Bone marrow (tissue), 2 donors: ENCODE measurements around the gene CLCNKA.

Experiments used
- DNase-seq, 2 donors: peaks; one replicate each; lab custom pipeline; 2025; lab: John Stamatoyannopoulos, UW

Gene CLCNKA

DNA sequence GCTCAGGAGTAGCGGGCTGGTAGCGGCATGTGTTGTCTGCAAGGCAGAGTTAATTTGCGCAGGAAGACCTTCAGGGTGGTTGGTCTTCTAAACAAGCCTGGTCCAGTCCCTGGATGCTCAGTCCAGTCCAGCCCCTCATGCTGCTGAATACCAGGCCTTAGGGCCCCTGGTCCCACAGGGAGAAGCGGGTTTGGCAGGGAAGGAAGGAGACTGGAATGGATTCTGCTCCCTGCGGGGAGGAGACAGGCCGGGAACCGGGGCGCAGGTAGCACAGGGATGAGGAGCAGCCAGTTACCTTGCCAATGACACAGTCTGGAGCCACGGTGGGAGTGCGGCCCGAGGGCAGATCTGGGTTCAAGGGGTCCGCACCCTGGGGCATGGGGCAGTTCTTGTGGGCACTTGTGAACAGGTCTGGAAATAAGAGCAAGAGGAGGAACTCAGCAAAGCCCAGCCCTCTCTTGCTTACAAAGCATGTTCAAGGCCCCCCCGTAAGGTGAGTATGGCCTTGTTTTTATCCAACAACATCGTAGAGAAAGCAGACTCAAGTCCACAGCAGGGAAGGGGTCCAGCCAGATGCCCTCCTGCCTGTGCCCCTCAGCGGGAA lies 41.5 kb downstream of the CLCNKA start:
- DNase-seq: no peak

DNA sequence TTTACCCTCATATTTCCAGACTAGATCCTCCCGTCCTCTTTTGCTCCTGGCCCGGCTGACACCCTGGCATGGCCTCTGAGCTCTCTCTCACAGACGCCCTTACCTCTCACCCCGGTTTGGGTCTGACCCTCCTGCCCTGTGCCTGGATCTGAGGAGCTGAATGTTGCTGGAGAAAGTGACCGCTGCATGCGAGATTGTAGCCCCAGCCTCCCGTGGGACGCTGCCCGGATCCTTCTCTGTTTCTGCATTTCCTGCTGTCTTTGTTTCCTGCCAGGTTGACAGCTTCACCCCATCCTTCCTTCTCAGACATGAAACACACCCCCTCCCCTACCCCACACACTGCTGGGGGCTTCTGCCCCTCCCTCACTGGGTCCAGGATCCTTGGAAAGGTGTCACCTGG lies 42.1 kb downstream of the CLCNKA start:
- DNase-seq: no peak

DNA sequence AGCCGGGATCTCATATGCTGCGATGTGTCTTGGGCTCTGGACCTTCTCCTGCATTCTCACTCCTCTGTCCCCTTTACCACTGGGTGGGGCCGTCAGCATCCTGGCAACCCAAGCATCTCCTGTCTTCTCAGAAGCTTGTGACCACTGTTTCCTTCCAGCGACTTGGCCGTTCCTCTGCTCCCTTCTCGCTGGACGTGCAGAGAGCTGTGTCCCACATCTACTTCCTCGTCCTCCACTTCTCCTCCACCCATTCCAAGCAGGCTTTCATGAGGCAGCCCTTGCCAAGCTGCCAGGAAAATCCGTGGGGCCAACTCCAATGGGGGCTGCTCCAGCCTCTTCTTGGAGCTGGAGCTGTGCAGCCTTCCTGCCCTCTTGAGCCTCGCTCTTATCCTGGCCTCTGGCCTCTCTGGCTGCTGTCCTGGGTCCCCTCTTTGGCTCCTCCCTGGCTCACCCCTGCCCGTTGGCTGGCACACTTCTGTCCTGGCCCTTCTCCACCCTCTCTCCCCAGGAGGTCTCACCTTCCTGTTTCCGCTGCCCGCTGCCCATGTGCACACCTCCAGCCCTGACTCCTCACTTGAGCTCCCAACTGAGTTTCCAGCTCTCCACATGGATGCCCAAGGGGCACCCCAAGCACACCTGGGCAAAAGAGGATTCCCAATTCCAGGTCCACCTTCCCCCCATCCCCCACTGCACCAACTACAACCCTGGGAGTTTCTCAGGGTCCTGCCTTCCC lies 42.9 kb downstream of the CLCNKA start:
- no peak for DNase-seq

DNA sequence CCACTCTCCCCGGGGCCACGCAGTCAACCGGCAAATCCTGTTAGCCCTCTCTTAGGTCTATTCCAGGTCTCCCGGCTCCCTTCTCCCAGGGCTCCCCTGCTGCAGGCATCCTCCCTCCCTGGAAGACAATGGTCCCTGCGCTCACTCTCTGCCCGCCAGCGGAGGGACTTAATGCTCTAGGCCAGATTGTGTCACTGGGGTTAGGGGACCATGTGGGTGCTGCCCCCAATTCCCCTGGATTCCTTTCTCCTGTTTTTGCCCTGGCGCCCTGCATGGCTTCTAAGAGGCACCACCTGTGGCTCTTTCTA lies 43.4 kb downstream of the CLCNKA start:
- no peak for DNase-seq

DNA sequence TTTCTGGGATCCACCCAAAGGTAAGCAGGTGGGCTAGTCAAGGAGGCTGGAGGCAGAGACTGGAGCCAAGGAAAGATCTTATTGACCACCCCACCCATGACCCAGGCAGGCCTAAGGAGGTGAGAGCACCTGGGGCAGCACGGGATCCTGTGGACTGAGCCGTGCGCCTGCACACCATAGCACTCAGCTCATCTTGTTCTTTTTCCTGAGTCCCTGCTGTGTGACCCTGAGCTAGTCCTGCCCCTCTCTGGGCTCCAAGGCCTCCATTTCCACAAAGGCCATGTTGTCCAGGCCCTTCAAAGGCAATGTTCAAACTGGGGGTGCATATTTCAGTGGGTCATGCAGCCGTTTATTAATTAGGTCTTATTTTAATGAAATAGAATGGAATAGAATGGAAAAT lies 44.4 kb downstream of the CLCNKA start:
- DNase-seq: no peak

DNA sequence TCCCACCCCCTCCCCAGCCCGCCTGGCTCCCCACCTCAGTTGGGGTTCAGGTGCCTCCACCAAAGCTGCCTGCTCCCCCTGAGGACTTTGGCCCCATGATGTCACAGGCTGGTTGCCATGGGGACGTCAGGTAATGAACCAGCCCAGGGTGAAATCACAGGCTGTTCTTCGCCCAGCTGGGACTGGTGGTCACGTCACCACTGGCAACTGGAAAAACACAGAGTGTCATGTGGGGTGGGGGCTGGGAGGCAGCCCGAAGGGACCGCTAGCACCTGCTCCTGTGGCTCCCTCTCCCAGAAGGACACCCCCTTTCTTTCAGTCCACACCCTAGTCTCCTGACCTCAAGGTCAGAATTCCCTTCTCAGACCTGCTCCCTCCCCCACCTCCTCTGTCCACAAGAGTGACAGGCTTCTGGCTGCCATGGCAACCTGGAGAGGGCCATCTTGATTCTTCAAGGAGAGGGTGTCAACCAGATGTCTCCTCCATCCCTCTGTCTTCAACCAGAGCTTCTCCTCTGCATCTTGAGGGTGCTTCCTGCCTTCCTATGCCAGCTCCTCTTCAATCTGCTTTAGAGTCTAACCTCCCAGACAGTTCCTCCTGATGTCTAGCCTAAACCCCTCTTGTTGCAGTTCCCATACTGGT lies 45.4 kb downstream of the CLCNKA start:
- DNase-seq: no peak

DNA sequence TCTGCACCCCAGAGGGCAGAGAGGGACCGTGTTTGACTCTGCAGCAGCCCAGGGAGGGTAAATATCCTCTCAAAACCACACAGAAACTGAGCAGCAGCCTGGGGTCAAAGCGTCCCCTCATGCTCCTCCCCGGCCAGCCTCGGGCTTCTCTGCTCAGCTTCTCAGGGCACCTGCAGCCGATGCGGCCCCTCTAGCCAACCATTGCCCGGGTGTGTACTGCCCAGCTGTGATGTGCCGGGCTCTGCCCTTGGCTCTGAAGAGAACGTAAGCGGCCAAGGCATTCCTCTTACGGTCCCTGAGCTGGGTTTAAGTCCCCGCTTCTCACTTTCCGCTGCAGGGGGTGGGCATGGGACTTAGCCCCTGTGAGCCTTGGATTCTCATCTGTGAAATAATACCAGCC lies 46.1 kb downstream of the CLCNKA start:
- DNase-seq: no peak

DNA sequence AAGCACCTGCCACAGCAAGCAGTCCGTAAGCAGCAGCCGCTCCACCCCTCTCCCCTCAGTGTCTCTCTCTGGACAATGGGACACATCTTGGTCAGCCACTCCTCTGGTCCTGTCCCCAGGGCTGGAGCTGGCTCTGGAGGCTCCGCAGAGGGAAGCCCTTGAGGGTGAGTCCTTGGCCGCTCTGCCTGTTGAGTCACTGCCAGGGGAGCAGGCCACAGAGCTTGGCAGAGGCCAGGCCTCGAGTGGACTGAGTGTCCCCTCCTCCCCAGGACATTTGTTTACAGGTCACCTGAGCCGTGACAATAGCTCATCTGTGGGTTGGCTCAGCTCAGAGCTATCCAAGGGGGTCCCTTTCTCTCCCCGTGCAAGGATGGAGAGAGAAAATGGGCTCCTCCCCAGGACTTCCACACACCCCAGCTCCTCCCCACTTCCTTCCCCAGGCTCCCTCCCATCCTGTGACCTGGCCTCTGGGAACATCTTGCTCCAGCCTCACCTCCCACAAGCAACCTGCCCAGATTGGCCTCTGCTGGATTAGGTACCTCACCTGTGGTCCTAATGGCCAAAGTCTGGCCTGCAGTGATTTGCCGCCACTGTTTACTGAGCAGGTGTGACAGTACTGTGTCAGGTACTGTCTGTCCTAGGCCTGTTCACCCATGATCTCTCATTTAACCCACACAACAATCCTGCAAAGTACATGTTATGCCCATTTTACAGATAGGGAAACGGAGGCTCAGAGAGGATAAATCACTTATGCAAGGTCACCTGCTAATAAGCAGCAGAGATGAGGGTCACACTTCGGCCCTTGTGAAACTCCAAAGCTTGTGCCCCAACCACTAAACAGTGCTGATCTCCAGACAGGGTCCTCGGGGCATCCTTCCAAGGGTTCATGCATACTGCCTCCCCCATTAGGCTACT lies 46.8 kb downstream of the CLCNKA start:
- DNase-seq: no peak

DNA sequence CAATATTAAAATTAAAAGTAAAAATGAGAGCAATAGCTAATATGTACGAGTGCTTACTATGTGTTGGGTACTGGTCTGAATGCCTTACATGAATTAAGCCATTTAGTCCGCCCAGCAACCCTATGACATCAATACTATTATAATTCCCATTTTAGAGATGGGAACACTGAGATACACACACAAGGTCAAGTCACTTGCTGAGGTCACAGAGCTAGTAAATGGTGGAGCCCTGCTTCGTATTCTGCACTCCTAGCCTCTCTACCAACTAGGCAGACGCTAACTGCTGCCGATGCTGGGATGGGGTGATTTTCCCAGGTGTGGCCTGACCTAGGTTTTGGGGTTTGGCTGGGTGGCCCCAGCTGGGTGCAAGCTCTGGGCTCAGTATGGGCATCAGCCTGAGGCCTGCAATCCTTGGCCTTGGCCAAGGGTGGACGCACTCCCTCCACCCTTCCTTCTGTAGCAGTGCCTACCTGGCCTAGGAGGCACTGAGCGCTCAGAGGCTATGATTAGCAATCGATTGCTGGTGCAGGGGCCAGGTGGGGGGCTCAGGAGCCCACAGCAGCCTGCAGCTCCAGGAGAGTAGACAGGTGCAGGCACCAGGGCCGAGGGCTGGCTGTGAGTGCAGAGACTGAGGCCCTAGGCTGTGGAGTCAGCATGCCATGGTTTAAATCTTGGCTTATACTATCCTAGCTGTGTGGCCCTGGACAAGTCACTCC lies 49.0 kb downstream of the CLCNKA start:
- no peak for DNase-seq

DNA sequence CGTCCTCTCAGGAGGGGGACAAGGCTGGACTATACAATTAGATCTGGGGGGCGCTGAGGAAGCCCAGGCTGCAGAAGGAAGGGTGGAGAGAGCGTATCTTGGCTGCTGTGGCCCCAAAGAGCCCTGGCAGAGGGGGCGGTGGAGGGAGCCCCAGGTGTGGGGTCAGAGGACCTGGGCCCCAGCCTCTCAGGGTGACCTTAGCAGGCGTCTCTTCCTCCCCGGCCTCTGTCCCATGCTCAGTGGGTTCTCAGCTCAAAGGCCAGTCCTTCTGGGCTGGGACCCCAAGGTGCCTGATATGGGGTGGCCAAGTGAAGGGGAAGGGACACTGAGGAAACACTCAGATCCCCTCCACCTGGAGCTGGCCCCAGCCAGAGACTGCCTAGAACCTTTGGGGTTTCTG lies 49.8 kb downstream of the CLCNKA start:
- no peak for DNase-seq

DNA sequence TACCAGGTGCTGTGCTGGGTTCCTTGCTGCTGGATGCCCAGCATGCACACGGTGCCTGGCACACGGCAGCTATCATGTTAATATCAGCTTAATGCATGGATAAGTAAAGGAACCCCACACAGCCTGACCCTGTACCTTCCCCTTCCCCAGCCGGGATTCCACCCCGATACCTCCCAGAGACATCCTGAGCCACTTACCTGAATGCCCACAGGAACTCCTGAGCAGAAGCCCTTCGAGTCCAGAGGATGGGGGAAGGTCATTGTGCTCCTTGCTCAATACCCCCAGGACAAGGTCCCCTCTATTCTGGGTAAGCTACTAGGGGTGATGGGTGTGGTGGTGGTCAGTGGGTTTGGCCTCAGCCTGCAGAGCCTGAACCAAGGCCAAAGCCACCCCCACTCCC lies 50.3 kb downstream of the CLCNKA start:
- DNase-seq: no peak

DNA sequence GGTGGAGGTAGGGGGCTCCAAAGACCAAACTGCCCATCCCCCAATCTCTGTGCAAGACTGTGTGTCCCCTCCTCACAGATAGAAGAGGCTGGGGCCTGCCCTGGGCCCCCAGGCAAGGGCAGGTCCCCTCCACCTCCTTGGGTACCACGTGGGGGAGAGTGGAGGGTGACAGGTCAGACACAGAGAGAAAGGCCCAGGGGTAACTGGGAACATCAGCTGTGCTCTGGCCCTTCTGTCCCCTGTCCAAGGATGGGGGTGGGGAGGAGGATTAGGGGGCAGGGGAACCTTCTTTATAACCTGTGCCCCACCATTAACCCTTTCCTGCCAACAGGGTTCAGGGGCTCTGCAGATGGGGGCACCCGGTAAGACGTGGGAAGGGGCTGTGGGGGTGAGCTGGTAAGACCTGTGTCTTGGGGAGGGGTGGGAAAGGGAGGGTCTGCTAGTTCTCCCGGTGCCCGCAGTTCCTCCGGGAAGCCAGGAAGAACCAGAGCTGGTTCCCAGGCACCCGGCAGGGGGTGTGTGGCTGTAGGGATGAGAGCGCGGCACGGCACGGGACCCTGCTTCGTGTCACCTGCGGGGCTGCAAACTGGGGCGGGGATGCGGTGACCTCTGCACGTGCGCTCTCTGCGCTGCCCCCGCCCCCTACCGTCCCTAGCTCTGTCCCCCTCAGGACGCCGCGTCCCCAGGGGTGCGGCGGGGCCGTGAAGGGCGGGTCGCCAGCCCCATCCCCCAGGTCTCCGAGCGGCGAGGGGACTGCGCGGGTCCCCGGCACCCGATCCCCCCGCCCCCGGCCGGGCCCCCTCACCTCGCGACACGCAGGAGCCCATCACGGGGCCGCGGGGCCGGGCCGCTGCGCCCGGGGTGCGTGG lies 51.0 kb downstream of the CLCNKA start:
- no peak for DNase-seq

DNA sequence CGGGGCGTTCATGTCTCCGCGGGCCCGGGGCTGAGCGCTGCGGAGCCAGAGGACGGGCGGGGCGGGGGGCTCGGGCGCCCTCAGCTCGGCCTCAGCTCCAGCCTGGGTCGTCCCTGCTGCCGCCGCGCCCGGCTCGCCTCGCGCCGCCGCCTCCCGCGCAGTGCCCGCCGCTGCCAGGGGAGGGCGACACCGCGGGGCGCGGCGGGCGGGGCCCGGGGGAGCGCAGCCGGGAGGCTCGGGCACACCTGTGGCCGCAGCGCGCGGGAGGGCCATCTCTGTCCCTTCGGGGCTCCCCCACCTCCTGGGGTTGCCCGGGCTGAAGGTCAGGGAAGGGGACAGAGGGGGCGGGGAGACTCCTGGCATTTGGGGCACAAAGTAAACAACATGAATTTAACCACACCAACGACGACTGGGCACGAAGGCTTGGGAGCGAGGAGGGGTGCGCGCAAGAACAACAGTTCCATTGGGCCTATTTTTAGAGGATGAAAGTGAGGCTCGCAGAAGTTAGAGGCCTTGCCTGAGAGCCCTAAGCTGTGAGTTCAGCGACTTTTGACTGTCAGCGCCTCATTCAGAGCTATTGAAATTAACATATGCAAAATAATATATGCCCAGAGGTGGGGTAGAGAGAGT lies 51.8 kb downstream of the CLCNKA start, which contains the start of gene FAM131C:
TSS of gene FAM131C (minus strand) at position 162 of the 630 bp plus-strand sequence. CDS start 209 bp downstream, outside the sequence.
- no peak for DNase-seq

DNA sequence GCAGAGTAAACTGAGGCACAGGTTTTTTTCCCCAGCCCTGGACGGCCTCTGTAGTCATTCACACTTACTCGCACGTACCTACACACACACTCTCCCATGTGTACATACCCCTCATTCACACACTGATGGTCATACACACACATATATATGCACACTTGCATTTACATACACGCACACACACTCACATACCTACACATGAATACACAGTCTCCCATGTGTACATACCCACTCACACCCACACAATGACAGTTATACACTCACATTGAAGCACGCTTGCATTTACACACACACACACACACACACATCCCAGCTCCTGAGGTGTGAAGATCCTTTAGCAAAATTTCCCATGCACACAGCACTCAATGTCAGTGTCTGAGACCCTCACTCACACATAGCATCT lies 52.4 kb downstream of the CLCNKA start:
- DNase-seq: no peak

DNA sequence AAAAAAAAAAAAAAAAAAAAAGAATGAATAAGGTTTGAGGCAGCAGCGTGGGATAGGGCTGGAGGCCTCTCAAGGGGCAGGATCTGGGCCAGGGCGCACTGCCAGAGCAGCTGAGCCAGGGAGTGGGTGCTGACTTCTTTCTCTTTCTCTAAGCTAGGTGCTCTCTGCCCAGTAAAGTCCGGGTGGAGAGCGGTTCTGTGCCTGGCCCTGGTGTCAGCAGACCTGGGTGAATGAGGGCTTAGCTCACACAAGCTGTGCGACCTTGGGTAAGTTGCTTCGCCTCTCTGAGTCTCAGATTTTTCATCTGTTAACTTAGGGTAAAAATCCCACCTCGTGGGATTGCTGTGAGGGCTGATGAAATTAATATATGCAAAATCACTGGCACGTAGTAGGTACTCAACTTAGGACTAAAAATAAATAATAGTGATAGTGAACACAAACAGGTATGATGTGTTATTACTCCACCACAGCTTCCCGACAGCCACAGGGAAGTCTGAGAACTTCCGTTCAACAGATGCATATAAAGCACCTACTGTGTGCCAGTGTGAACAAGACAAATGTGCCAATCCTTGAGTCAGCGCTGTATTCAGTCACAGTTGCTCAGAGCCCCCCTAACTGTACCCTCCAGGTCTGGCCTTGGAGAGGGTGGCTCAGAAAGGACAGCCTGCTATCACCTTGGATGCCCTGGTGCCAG lies 53.6 kb downstream of the CLCNKA start:
- DNase-seq: no peak

DNA sequence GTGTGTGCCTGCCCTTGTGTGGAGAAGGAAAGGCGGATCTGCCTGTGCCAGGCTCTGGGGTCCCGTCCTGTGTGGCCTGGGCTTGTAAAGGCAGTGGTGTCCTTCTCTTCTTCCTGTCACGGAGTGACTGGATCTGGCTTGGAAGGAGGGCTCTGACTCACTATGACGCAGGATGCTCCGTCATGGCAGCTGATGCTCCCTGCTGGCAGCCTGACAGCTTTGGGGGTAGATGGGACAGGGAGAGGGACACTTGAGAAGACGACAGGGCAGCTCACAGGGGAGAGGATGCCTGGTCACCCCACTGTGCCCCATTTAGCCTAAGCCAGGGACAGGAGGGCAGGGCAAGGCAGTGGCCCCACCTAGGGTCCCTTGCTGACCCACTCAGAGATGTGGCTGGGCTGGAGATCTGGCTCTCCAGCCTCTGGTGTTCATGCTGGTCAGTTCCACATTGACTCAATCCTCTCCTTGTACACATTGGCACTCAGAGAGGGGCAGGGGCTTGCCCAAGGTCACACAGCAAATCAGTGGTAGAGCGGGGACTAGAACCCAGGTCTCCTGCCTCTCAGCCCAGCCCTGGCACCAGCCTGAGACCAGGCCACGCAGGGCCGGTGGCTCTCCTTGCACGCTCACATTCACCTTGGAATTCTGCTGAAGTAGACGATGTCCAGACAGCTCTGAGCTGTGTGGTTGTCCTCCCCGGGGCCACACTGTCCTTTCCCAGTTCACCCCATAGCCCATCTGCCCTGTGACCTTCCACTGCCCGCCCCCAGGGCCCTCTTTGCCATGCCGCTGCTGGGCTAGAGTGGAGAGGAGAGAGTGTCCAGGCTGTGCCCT lies 54.4 kb downstream of the CLCNKA start:
- DNase-seq: no peak

DNA sequence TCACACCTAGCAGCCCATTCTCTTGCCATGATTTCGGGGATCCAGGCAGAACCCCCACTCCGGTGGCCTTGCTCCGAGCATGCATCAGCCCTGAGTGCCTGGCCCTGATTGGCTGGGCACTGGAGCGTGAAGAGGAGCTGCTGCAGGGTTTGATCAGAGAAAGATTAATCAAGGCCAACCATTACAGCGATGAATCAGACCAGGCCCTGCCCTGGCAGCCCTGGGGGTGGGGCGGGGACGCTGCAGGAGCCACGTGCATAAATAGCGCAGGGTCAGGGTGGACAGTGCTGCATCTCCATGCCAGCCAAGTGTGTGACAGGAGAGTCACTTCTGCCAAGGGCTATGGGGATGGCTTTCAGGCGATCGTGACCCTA lies 55.0 kb downstream of the CLCNKA start:
- DNase-seq: no peak

DNA sequence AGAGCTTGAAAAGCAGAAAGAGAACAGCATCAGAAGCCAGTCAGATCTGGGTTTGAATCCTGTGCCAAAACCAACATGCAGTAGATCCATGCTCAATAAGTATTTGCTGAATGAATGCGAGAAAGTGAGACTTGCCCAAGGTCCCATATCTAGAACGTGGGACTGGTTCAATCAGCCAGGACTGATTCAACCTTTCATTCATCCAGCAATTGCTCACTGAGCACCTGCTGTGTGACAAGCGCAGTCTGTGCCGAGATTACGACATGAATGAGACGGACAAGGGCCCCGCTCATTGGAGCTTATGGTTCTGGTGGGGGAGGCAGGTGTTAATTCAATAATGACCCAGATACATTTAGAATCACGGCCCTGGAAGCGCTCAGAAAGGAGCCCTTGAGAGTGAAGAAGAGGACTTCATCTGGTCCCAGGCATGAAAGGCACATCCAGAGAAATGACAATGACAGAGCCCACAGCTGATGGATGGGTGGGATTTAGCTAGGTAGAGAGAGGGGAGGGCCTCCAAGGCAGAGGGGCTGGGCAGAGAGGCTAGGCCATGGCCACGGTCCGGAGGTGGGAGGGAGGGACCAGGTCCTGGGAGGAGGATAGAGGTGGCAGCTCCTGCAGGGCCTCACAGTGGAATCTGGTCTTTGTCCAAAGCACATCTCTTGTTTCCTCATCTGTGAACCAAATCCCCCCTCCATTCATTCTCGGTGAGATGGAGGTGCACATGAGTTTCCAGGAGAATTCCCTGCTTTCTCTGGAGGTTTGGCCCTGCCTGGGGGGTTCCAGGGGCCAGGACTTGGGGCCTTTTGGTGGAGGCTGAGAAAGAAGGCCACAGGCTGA lies 55.8 kb downstream of the CLCNKA start:
- no peak for DNase-seq
